K562 (cell line): Measurements from ENCODE around the gene GRIN1. TPM values are rescaled to one million over a fixed set of nuclear protein-coding genes. Genes with fewer than 3 reads are reported as not detected.

ENCODE experiments used
- ARID4B ChIP-seq: sonication (generic); formaldehyde crosslinking; IDR thresholded peaks from 2 replicates; pipeline ENCODE4 v1.8.0; 2022; ENCODE audit warnings: mild to moderate bottlenecking, missing genetic modification reagents
- CHD1 ChIP-seq: fragments of 200-600 bp; sonication (generic); IDR thresholded peaks from one replicate; pipeline ENCODE4 v1.6.1; 2012; ENCODE audit warnings: mild to moderate bottlenecking, moderate library complexity, low read length, inconsistent platforms
- ETV5 ChIP-seq: sonication (generic); formaldehyde crosslinking; IDR thresholded peaks from 2 replicates; pipeline ENCODE4 v1.4.0; 2020; ENCODE audit warnings: low read depth, mild to moderate bottlenecking, missing genetic modification reagents
- HES1 ChIP-seq: fragments of 450-650 bp; IDR thresholded peaks from 2 replicates; pipeline ENCODE4 v1.6.1; 2016; ENCODE audit warnings: low read depth, mild to moderate bottlenecking, moderate library complexity
- KDM1A ChIP-seq, 2 experiments: fragments of 450-650 bp; IDR thresholded peaks; 2 replicates each; pipeline ENCODE4 v1.6.1; 2016; ENCODE audit warnings: mild to moderate bottlenecking in 2 of 2
- KDM5B ChIP-seq: fragments of 200-600 bp; sonication (generic); IDR thresholded peaks from 2 replicates; pipeline ENCODE4 v1.6.1; 2012; ENCODE audit warnings: low read depth, mild to moderate bottlenecking, moderate library complexity, low read length, control low read depth, inconsistent platforms; ENCODE audit not compliant: insufficient replicate concordance
- LCOR ChIP-seq: sonication (generic); formaldehyde crosslinking; IDR thresholded peaks from 2 replicates; pipeline ENCODE4 v1.8.0; 2022; ENCODE audit warnings: mild to moderate bottlenecking, missing genetic modification reagents
- POLR2G ChIP-seq: fragments of 200-400 bp; formaldehyde crosslinking; IDR thresholded peaks from 2 replicates; pipeline ENCODE4 v1.6.1; 2017; ENCODE audit warnings: low read depth, mild to moderate bottlenecking, antibody characterized with exemption, low read length, moderate library complexity
- RBBP5 ChIP-seq: fragments of 200-600 bp; sonication (generic); IDR thresholded peaks from 2 replicates; pipeline ENCODE4 v1.6.1; 2012; ENCODE audit warnings: borderline replicate concordance, mild to moderate bottlenecking, low read length, control low read depth, inconsistent platforms; ENCODE audit not compliant: insufficient read depth, poor library complexity, severe bottlenecking
- SP2 ChIP-seq: IDR thresholded peaks from 2 replicates; pipeline ENCODE4 v1.6.1; 2011; ENCODE audit warnings: mild to moderate bottlenecking, low read depth, low read length, moderate library complexity; ENCODE audit not compliant: poor library complexity, severe bottlenecking; ENCODE audit errors: extremely low read depth
- SREBF2 ChIP-seq: sonication (generic); formaldehyde crosslinking; IDR thresholded peaks from 2 replicates; pipeline ENCODE4 v1.4.0; 2020; ENCODE audit warnings: mild to moderate bottlenecking, missing genetic modification reagents
- STAG1 ChIP-seq: sonication (generic); formaldehyde crosslinking; IDR thresholded peaks from 2 replicates; pipeline ENCODE4 v1.5.0; 2020; ENCODE audit warnings: missing genetic modification reagents, borderline replicate concordance
- TBP ChIP-seq: optimal IDR thresholded peaks from 2 replicates; pipeline ENCODE3; 2011; ENCODE audit warnings: low read depth, low read length, improper control_type of control experiment
- VEZF1 ChIP-seq: fragments of 200-800 bp; sonication (Bioruptor generic); IDR thresholded peaks from 2 replicates; pipeline ENCODE4 v1.6.1; 2017; ENCODE audit warnings: missing genetic modification characterization, missing compliant biosample characterization
- ZNF324 ChIP-seq: fragments of 250-450 bp; sonication (Bioruptor Pico); IDR thresholded peaks from 2 replicates; pipeline ENCODE4 v1.4.0; 2020; ENCODE audit warnings: mild to moderate bottlenecking
- polyA plus RNA-seq, 8 experiments: library from polyadenylated mRNA; depleted of rRNA in 4 of 8; stranded (reverse) in 5 of 8; unstranded in 3 of 8; fragments of >200 nt; fragmentation: Nextera tagmentation in 2 of 8; fragmentation: Illumina TruSeq in 1 of 8; extraction: Ambion mirVana in 2 of 8; extraction: Trizol in 1 of 8; gene quantifications; 2 replicates each; pipeline versions ENCODE4 v1.2.1 to v1.2.3, GENCODE V29; 2011 to 2014; ENCODE audit warnings: inconsistent platforms in 1 of 8, missing spikeins in 1 of 8
- total RNA-seq, 7 experiments: library from RNA; depleted of rRNA in 6 of 7; stranded (reverse); fragments of >200 nt in 6 of 7; fragmentation: Illumina TruSeq in 2 of 7; extraction: Trizol in 2 of 7; gene quantifications; 2 replicates each; pipeline versions ENCODE4 v1.2.1 to v1.2.3, GENCODE V29; 2011 to 2021; ENCODE audit warnings: low replicate concordance in 1 of 7
- TF ChIP-seq, protein P1 (sequence below): sonication (generic); formaldehyde crosslinking; IDR thresholded peaks from 2 replicates; pipeline ENCODE4 v1.4.0; 2020; ENCODE audit warnings: mild to moderate bottlenecking, missing genetic modification reagents

GRIN1 gene
- total and polyA plus RNA-seq, 9 of the 15 experiments (the other 6 are each of a cell fraction or from before 2014, with no cell fraction given) = 0.03 to 0.35 (median 0.16) TPM; not detected in 6

- TF ChIP-seq ARID4B (CRISPR knock-in tag) (0 out of 2 replicates have a peak, but pooled peaks have one; percentile 35), LCOR (CRISPR knock-in tag) (0 out of 2 replicates have a peak, but pooled peaks have one; percentile 36), TBP (peak; percentile 30), KDM5B (peak; percentile 52), RBBP5 (peak; percentile 10), HES1 (no peak), CHD1 (peak; percentile 47), ETV5 (CRISPR knock-in tag) (0 out of 2 replicates have a peak, but pooled peaks have one; percentile 5), SREBF2 (0 out of 2 replicates have a peak, but pooled peaks have one; percentile 42), SP2 (no peak), STAG1 (CRISPR knock-in tag) (0 out of 2 replicates have a peak, but pooled peaks have one; percentile 24), KDM1A (IDR thresholded peaks at IDR 0.05) (no peak), POLR2G (0 out of 2 replicates have a peak, but pooled peaks have one; percentile 17), VEZF1 (CRISPR knock-in tag) (0 out of 2 replicates have a peak, but pooled peaks have one; percentile 1), ZNF324 (0 out of 2 replicates have a peak, but pooled peaks have one; percentile 22)
- TF ChIP-seq, protein P1, sequence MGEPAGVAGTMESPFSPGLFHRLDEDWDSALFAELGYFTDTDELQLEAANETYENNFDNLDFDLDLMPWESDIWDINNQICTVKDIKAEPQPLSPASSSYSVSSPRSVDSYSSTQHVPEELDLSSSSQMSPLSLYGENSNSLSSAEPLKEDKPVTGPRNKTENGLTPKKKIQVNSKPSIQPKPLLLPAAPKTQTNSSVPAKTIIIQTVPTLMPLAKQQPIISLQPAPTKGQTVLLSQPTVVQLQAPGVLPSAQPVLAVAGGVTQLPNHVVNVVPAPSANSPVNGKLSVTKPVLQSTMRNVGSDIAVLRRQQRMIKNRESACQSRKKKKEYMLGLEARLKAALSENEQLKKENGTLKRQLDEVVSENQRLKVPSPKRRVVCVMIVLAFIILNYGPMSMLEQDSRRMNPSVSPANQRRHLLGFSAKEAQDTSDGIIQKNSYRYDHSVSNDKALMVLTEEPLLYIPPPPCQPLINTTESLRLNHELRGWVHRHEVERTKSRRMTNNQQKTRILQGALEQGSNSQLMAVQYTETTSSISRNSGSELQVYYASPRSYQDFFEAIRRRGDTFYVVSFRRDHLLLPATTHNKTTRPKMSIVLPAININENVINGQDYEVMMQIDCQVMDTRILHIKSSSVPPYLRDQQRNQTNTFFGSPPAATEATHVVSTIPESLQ (CRISPR knock-in tag) = 0 out of 2 replicates have a peak, but pooled peaks have one; percentile 35
These were observed 10.6 kb upstream of the GRIN1 start (continued) for GRCh38 chr9:137128158-137128861.
